ENCODE results near the gene PLCB4.
A peak's percentile ranks its signal among the peaks of the same experiment; 100 is the strongest.
"Not testable (repeated sequence)": the region's sequence is repeated elsewhere in the genome, so short reads cannot be mapped to it uniquely, and the experiment has no call there.

PLCB4 gene

GRCh38 chr20:9374480-9374879, 305.6 kb downstream of the PLCB4 start:
- no peak for DNase-seq

DNA sequence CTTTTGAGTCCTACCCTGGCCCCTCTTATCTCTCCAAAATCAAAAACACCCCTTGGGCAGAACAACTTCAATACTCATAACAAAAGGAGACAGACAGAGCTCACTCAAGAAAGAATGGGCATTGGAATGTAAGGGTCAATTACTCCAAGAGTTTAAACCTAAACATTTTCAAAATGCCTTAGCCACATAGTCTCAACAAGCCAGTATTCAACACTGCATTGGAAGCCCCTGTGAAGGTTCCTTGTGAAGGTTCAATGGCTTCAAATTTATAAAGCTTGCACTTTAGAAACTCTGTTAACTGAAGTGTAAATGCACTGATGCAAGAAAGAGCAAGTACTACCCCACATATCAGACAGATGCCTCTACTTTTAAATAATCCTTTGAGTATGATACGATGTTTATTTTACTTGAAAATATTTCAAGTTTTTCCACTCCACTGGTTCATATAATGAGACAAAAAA, 306.4 kb downstream of the PLCB4 start:
- no peak for DNase-seq

DNA sequence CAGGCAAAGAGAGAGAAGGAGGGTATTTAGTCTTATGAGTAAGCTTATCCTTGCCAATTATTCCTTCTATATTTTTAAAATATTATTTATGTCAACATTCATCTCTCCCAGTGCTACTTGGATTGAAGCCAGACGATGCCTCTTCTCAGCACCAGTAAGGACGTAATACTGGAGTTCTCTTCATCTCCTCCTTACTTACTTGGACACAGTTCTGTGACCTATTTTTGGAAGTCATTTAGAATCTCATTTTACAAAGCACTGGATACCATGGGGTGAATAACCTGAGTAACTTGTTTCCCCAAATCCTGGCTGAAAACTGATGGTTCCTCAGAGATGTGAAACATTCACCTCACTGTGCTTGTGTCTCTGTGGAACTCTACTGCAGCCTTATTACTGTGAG, 308.1 kb downstream of the PLCB4 start:
- no peak for DNase-seq

DNA sequence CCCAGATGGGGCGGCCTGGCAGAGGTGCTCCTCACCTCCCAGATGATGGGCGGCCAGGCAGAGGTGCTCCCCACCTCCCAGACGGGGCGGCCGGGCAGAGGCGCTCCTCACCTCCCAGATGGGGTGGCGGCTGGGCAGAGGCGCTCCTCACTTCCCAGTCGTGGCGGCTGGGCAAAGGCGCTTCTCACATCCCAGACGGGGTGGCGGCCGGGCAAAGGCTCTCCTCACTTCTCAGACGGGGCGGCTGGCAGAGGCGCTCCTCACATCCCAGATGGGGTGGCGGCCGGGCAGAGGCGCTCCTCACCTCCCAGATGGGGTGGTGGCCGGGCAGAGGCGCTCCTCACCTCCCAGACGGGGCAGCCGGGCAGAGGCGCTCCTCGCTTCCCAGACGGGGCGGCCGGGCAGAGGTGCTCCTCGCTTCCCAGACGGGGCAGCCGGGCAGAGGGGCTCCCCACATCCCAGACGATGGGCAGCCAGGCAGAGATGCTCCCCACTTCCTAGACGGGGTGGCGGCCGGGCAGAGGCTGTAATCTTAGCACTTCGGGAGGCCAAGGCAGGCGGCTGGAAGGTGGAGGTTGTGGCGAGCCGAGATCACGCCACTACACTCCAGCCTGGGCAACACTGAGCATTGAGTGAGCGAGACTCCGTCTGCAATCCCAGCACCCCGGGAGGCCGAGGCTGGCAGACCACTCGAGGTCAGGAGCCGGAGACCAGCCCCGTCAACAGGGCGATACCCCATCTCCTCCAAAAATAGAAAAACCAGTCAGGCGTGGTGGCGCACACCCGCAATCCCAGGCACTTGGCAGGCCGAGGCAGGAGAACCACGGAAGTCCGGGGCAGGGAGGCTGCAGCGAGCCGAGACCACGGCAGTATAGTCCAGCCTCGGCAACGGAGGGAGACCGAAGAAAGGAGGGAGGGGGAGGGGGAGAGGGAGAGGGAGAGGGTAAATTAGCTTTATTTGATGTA, 316.7 kb downstream of the PLCB4 start:
- DNase-seq = not testable (repeated sequence)

DNA sequence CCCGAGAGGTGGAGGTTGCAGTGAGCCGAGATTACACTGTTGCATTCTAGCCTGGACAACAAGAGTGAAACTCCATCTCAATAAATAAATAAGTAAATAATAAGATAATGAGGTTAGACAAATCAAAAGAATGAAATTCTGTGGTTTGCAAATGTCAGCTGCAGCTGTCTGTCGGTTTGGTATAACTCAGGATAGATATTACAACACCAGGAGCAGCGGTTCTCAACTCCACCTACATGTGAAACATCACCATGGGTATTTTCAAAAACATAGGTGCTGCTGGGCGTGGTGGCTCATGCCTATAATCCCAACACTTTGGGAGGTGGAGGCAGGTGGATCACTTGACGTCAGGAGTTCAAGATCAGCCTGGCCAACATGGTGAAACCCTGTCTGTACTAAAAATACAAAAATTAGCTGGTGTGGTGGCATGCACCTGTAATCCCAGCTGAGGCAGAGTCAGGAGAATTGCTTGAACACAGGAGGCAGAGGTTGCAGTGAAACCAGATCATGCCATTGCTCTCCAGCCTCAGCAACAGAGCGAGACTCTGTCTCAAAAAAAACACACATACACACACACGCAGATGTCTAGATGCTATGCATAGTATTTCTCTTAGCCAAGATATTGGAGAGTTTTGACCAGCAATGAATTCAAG, 319.4 kb downstream of the PLCB4 start:
- DNase-seq = no peak

GRCh38 chr20:9388813-9389161, 319.9 kb downstream of the PLCB4 start:
- DNase-seq = no peak

DNA sequence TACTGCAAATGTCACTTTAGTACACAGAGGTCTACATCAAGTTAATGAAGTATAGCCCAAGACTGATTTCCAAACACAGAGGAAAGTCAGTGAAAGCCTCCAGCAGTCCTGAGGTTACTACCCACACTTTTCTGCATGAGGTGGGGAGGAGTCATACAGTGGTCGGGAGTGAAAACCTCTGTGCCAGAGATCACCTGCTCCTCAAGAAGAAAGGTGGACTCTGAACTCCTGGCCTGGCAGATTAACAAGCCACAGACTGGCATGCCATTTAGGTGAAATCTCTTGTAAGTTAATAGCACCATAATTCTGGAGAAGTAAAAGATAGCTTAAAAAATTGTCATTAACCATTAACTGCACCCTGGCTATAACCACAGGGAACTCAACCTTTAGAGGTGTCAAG, 320.5 kb downstream of the PLCB4 start:
- DNase-seq = no peak

GRCh38 chr20:9390441-9390840, 321.6 kb downstream of the PLCB4 start:
- DNase-seq = no peak

- peak; percentile 4 for DNase-seq
Measured at GRCh38 chr20:9392892-9393857, 324.3 kb downstream of the PLCB4 start.

DNA sequence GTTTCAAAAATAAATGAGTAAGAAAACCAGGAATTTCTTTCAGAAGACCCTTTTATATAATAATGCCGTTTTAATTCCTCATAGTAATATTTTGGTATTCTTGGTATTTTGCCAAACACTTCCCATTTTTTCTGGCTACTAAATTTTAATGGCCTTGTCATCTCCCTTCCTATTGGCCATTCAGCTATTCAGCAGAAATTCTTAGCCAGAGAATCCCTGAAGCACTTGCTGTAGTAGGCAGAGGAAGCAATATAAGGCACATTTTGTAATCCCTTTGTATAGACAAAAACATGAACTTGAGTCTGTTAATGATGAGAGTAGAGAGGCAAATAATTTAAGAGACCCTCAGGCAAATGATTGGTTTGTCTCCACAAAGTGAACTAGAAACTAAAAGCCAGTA, 327.1 kb downstream of the PLCB4 start:
- DNase-seq = no peak

DNA sequence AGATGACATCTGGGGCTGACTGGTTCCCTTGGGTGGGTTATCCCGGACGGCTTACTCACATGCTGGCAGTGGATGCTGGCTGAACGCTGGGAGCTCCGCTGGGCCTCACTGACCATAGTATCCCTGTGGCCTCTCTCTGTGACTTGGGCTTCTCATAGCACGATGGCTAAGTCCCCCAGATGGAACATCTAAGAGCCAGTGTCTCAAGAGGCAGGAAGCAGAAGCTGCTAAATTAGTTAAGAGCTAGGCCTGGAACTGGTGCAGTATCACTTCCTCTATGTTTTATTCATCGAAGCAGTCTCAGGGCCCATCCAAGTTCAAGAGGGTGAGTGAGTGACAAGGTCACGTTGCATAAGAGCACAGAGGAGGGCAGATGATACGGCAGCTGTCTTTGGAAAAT, 329.0 kb downstream of the PLCB4 start:
- DNase-seq = no peak

DNA sequence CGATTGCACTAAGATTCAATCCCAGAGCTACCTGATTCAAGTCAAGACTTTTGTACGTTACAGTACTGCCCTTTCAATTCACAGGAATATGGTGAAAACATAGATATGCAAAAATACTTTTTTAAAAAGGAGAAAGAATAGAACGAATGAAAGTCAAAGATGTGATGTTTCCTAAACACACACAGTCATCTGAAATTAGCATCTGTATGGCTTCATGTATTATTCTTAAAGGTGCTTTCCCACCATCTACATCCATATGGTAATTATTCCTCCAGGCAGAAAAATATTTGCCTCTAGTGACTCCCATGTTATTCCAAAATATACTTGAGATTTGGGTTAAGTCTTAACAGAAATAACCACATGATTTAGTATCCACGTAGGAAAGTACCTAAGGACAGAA, 330.0 kb downstream of the PLCB4 start:
- no peak for DNase-seq

GRCh38 chr20:9399322-9399721, 330.4 kb downstream of the PLCB4 start:
- DNase-seq = no peak

- DNase-seq = no peak
Measured at GRCh38 chr20:9400171-9401025, 331.5 kb downstream of the PLCB4 start.

DNA sequence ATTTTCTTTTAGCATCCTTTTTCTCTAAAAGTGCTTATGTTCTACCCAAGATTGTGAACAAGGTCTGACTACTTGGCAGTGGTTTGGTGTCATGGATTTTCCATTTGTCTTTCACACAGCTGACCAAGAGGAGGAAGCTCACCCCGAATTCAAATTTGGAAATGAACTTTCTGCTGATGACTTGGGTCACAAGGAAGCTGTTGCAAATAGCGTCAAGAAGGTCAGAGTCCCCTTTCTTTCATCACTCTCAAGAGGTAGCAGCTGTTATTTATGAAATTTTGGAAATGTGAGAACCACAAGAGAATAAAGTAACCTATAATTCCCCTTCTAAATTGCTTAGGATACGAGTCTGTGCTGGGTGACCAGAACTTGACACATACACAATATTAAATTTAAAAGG, 332.5 kb downstream of the PLCB4 start:
- no peak for DNase-seq

- DNase-seq = no peak
Measured at GRCh38 chr20:9402141-9402540, 333.3 kb downstream of the PLCB4 start.

DNA sequence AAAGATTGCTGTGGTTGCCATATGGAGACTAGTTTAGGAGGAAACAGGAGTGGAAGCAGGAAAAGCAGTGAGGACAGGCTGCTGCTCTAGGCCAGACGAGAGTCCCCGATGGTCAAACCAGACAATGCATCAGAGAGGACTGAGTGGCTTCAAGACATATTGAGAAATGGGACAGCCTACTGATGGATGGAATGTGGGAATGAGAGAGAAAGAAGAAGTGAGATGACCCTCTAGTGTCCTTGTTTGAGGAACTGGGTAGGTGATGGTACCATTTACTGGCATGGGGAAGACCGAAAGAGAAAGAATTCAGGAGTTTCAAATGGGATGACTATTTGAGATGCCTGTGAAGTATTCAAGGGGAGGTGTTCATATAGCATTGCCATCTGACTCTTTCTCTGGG, 333.7 kb downstream of the PLCB4 start:
- DNase-seq = no peak

DNA sequence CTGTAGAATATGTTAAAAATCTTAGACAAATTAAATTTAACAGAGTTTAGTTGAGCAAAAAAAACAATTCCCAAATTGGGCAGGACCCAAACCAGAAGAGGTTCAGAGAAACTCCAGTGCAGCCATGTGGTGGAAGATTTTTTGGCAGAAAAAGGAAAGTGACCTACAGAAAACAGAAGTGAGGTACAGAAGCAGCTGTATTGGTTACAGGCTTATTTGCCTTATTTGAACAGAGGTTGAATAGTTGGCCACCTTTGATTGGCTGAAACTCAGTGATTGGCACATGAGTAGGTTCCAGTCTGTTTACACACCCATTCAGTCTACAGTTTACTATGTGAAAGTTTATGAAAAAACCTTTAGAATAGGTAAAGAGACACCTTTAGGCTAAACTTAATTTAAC, 334.6 kb downstream of the PLCB4 start:
- no peak for DNase-seq

DNA sequence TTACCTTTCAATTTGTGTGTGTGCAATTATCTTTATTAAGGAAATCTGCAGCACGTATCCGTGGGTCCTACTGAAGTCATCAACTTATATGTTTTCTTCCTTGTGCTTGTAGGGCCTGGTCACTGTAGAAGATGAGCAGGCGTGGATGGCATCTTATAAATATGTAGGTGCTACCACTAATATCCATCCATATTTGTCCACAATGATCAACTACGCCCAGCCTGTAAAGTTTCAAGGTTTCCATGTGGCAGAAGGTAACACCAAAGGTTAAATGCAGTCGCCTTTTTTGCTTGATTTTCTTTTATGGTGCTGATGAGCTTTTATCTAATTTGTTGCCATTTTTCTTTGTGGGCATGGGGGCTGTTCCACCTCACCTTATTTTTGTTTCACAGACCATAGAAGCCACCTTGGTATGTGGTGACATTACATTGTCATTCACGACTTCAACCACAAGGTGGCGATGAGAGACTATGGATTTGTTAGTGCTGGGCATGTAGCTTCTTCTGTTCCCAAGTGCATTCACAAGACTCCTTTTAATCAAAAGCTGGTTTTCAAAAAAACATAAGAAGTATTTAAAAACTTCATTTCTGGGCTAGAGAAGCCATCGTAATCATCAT, 339.0 kb downstream of the PLCB4 start:
- peak; percentile 65 for DNase-seq

DNA sequence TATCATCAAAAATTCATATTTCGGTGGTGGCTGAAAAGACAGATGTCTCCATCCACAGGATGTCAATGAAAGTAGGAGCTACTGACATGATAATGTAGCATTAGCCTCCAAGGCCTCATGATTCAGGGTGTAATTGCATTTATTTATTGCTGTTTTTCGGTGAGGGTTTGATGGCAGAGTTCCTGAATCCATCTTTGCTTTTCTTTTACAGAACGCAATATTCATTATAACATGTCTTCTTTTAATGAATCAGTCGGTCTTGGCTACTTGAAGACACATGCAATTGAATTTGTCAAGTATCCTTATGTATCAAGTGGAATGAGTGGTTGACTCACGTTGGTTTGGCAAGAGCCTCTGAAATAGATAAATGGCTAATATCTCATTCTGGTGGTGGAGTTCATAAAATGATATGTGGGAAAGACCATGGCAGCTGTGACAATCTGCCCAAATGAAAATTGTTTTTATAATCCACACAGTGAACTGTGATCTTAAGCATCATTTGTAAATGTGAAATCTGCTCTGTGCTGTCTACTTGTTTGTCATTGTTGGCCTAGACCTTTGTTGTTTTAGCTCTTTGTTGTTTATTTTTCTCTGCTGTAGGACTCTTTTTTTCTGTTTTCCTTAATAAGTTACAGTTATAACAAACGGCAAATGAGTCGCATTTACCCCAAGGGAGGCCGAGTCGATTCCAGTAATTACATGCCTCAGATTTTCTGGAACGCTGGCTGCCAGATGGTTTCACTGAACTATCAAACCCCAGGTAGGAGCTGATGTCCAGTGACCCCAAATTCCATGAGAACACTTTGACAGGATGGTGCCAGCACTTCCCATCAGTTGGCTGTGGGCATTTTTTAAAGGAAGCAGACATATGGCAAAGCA, 339.8 kb downstream of the PLCB4 start:
- DNase-seq = no peak

- DNase-seq = no peak
Measured at GRCh38 chr20:9409352-9409751, 340.5 kb downstream of the PLCB4 start.

Measured in activated CD4-positive, alpha-beta T cell treated with anti-CD3 and anti-CD28 coated beads, Interleukin-10, Interleukin-2, amounts not matched to agents 100 ng/mL and 50 ng/mL, durations not matched to agents 16 hours and 8 hours (primary cell).